ENCODE results near the gene MIER2. TPM values are rescaled to one million over a fixed set of nuclear protein-coding genes. Genes with fewer than 3 reads are reported as not detected.
"Not testable (repeated sequence)": the region's sequence is repeated elsewhere in the genome, so short reads cannot be mapped to it uniquely, and the experiment has no call there.

Gene MIER2
- total RNA-seq, 2 experiments from 2014 or later: 18.3 to 21.2 TPM

- POLR2A ChIA-PET: no interaction called here
Observed at GRCh38 chr19:364496-365287, 20.1 kb upstream of the MIER2 start.

GRCh38 chr19:362683-363082 lies 18.1 kb upstream of the MIER2 start:
- POLR2A ChIA-PET: no interaction called here
- CTCF ChIA-PET: no interaction called here

More at GRCh38 chr19:364496-365287, 20.1 kb upstream of the MIER2 start:
- CTCF ChIA-PET: no interaction called here

- CTCF ChIA-PET: no interaction called here
Observed at GRCh38 chr19:362154-362553, 17.6 kb upstream of the MIER2 start.

GRCh38 chr19:359653-359925 lies 15.0 kb upstream of the MIER2 start:
- CTCF ChIA-PET: no interaction called here

More at GRCh38 chr19:362154-362553, 17.6 kb upstream of the MIER2 start:
- POLR2A ChIA-PET: no interaction called here

GRCh38 chr19:355536-355935 lies 10.9 kb upstream of the MIER2 start:
- POLR2A ChIA-PET, CTCF ChIA-PET: not testable (repeated sequence)

More at GRCh38 chr19:359653-359925, 15.0 kb upstream of the MIER2 start:
- POLR2A ChIA-PET: no interaction called here

GRCh38 chr19:355134-355533 lies 10.5 kb upstream of the MIER2 start:
- ChIA-PET POLR2A (no interaction called here), CTCF (no interaction called here)

- CTCF ChIA-PET: no interaction called here
- POLR2A ChIA-PET: no interaction called here
Observed at GRCh38 chr19:351976-352625, 7.5 kb upstream of the MIER2 start.

GRCh38 chr19:347946-348861 lies 3.6 kb upstream of the MIER2 start:
- ChIA-PET POLR2A (no interaction called here), CTCF (interaction anchor here (1.0 kb wide), 1 partner anchor 163 kb away, joined by 3 read pairs; no protein-coding TSS in a partner anchor)

- ChIA-PET POLR2A (no interaction called here), CTCF (no interaction called here)
Observed at GRCh38 chr19:345320-345879, 804 bp upstream of the MIER2 start.

GRCh38 chr19:343941-344624 lies 513 bp downstream of the MIER2 start:
- ChIA-PET CTCF (no interaction called here), POLR2A (no interaction called here)

- ChIA-PET CTCF (no interaction called here), POLR2A (no interaction called here)
Observed at GRCh38 chr19:343451-343931, 1.1 kb downstream of the MIER2 start.

- POLR2A ChIA-PET: no interaction called here
- CTCF ChIA-PET: no interaction called here
Observed at GRCh38 chr19:342801-343421, 1.7 kb downstream of the MIER2 start.

GRCh38 chr19:342128-342455 lies 2.5 kb downstream of the MIER2 start:
- CTCF ChIA-PET: no interaction called here
- POLR2A ChIA-PET: no interaction called here

- POLR2A ChIA-PET: no interaction called here
- CTCF ChIA-PET: no interaction called here
Observed at GRCh38 chr19:341386-342127, 3.0 kb downstream of the MIER2 start.

GRCh38 chr19:340620-341385 lies 3.8 kb downstream of the MIER2 start:
- CTCF ChIA-PET: no interaction called here
- POLR2A ChIA-PET: no interaction called here

GRCh38 chr19:339262-339887 lies 5.2 kb downstream of the MIER2 start:
- POLR2A ChIA-PET: no interaction called here
- CTCF ChIA-PET: no interaction called here

GRCh38 chr19:338421-338820 lies 6.2 kb downstream of the MIER2 start:
- POLR2A ChIA-PET: no interaction called here
- CTCF ChIA-PET: no interaction called here

Measured in activated CD8-positive, alpha-beta memory T cell treated with anti-CD3 and anti-CD28 coated beads for 36 hours (primary cell).